GM23338 (cell line): ENCODE data around the gene PPP6R1. TPM values are rescaled to one million over a fixed set of nuclear protein-coding genes. Genes with fewer than 3 reads are reported as not detected.

Source experiments
- ATAC-seq: fragments of 200-7000 bp; cut with Tn5 transposase; 3 replicates; pipeline ENCODE4 v1.9.1; 2020
- DNase-seq: peaks from one replicate; pipeline ENCODE4 v3.0.0-alpha.2; 2015; ENCODE audit warnings: low spot score
- H2AFZ ChIP-seq: fragments of 200-600 bp; sonication (generic); 2 replicates; pipeline ENCODE4 v1.8.0; 2016; ENCODE audit warnings: antibody characterized with exemption, mild to moderate bottlenecking, moderate library complexity
- H3F3A ChIP-seq: fragments of 200-600 bp; sonication (generic); replicated peaks from 2 replicates; pipeline ENCODE4 v1.8.0; 2017; ENCODE audit warnings: antibody characterized with exemption, mixed run types, low read depth
- H3K27ac ChIP-seq: fragments of 200-600 bp; sonication (generic); 2 replicates; pipeline ENCODE4 v1.6.1; 2016; ENCODE audit warnings: low read depth
- H3K27me3 ChIP-seq: fragments of 200-600 bp; sonication (generic); 2 replicates; pipeline ENCODE4 v1.8.0; 2016; ENCODE audit warnings: mild to moderate bottlenecking, mixed run types, moderate library complexity; ENCODE audit not compliant: insufficient read depth
- H3K36me3 ChIP-seq: fragments of 200-600 bp; sonication (generic); 2 replicates; pipeline ENCODE4 v1.8.0; 2016; ENCODE audit warnings: mild to moderate bottlenecking; ENCODE audit not compliant: insufficient read depth
- H3K4me1 ChIP-seq: fragments of 200-600 bp; sonication (generic); 2 replicates; pipeline ENCODE4 v1.8.0; 2016; ENCODE audit warnings: mild to moderate bottlenecking, moderate library complexity; ENCODE audit not compliant: insufficient read depth
- H3K4me2 ChIP-seq: fragments of 200-600 bp; sonication (generic); 2 replicates; pipeline ENCODE4 v1.7.1; 2017; ENCODE audit warnings: mixed run types
- H3K4me3 ChIP-seq: fragments of 200-600 bp; sonication (generic); 2 replicates; pipeline ENCODE4 v1.6.1; 2016; ENCODE audit warnings: mixed run types
- H3K79me2 ChIP-seq: fragments of 200-600 bp; sonication (generic); replicated peaks from 2 replicates; pipeline ENCODE4 v1.8.0; 2017; ENCODE audit warnings: mild to moderate bottlenecking; ENCODE audit not compliant: insufficient read depth
- H3K9me2 ChIP-seq: fragments of 200-600 bp; sonication (generic); 2 replicates; pipeline ENCODE4 v1.8.0; 2017; ENCODE audit not compliant: insufficient read depth
- H4K20me1 ChIP-seq: fragments of 200-600 bp; sonication (generic); replicated peaks from 2 replicates; pipeline ENCODE4 v1.8.0; 2017; ENCODE audit warnings: mild to moderate bottlenecking; ENCODE audit not compliant: insufficient read depth
- H3K27ac Mint-ChIP-seq: 2 replicates; pipeline ENCODE4 v1.8.0; 2020; ENCODE audit warnings: inconsistent platforms, mild to moderate bottlenecking, moderate library complexity, mixed read lengths
- H3K27me3 Mint-ChIP-seq: 3 replicates; pipeline ENCODE4 v1.8.0; 2022; ENCODE audit warnings: low read depth, mild to moderate bottlenecking, moderate library complexity, mixed read lengths, inconsistent platforms; ENCODE audit not compliant: insufficient read depth, poor library complexity
- H3K36me3 Mint-ChIP-seq: 3 replicates; pipeline ENCODE4 v1.8.0; 2021; ENCODE audit warnings: low read depth, mild to moderate bottlenecking, inconsistent platforms, moderate library complexity, mixed read lengths
- H3K4me1 Mint-ChIP-seq: 3 replicates; pipeline ENCODE4 v1.8.0; 2020; ENCODE audit warnings: mild to moderate bottlenecking, inconsistent platforms, mixed read lengths
- H3K4me3 Mint-ChIP-seq: 3 replicates; pipeline ENCODE4 v1.8.0; 2021; ENCODE audit warnings: moderate library complexity, mild to moderate bottlenecking, inconsistent platforms, mixed read lengths
- H3K9me3 Mint-ChIP-seq: 3 replicates; pipeline ENCODE4 v1.8.0; 2020; ENCODE audit warnings: moderate library complexity, mild to moderate bottlenecking, inconsistent platforms, mixed read lengths
- CREB1 ChIP-seq: fragments of 250-450 bp; sonication (Bioruptor Pico); IDR thresholded peaks from 2 replicates; pipeline ENCODE4 v1.5.0; 2020; ENCODE audit warnings: low read depth, mild to moderate bottlenecking, moderate library complexity
- CTCF ChIP-seq, 2 experiments: fragments of 200-600 bp in 1 of 2; sonication (generic) in 1 of 2; conservative IDR thresholded peaks; 2 replicates each; pipeline versions ENCODE4 v1.5.1 to v1.6.1; 2016 to 2017; ENCODE audit warnings: antibody characterized with exemption in 2 of 2, low read depth in 2 of 2, mild to moderate bottlenecking in 2 of 2, moderate library complexity in 1 of 2
- ETS1 ChIP-seq: IDR thresholded peaks from 2 replicates; pipeline ENCODE4 v1.6.1; 2016; ENCODE audit warnings: antibody characterized with exemption
- EZH2 ChIP-seq: fragments of 200-600 bp; sonication (generic); IDR thresholded peaks from one replicate; pipeline ENCODE4 v1.8.0; 2017; ENCODE audit warnings: antibody characterized with exemption, mild to moderate bottlenecking, low read depth; ENCODE audit not compliant: unreplicated experiment
- EZH2phosphoT487 ChIP-seq: fragments of 200-600 bp; sonication (generic); IDR thresholded peaks from one replicate; pipeline ENCODE4 v1.8.1; 2018; ENCODE audit warnings: antibody characterized with exemption; ENCODE audit not compliant: unreplicated experiment
- JUNB ChIP-seq: IDR thresholded peaks from one replicate; pipeline ENCODE4 v1.6.1; 2016; ENCODE audit warnings: antibody characterized with exemption; ENCODE audit not compliant: unreplicated experiment
- NANOG ChIP-seq: IDR thresholded peaks from 2 replicates; pipeline ENCODE4 v1.6.1; 2016; ENCODE audit warnings: antibody characterized with exemption, borderline replicate concordance
- POLR2AphosphoS5 ChIP-seq: IDR thresholded peaks from 2 replicates; pipeline ENCODE4 v1.6.1; 2016; ENCODE audit warnings: antibody characterized with exemption, low read depth
- REST ChIP-seq: IDR thresholded peaks from one replicate; pipeline ENCODE4 v1.6.1; 2018; ENCODE audit warnings: antibody characterized with exemption; ENCODE audit not compliant: unreplicated experiment
- STAT1 ChIP-seq: IDR thresholded peaks from one replicate; pipeline ENCODE4 v1.6.1; 2016; ENCODE audit warnings: antibody characterized with exemption; ENCODE audit not compliant: unreplicated experiment
- ZNF114 ChIP-seq: fragments of 250-450 bp; sonication (Bioruptor Pico); IDR thresholded peaks from 2 replicates; pipeline ENCODE4 v1.5.0; 2020; ENCODE audit warnings: mild to moderate bottlenecking, moderate library complexity
- ZNF331 ChIP-seq: fragments of 250-450 bp; sonication (Bioruptor Pico); IDR thresholded peaks from 2 replicates; pipeline ENCODE4 v1.5.0; 2020; ENCODE audit warnings: low read depth, mild to moderate bottlenecking, moderate library complexity
- ZNF462 ChIP-seq: fragments of 250-450 bp; sonication (Bioruptor Pico); IDR thresholded peaks from 2 replicates; pipeline ENCODE4 v1.5.0; 2020; ENCODE audit warnings: mild to moderate bottlenecking, moderate library complexity
- polyA plus RNA-seq: library from polyadenylated mRNA; unstranded; fragments of >200 nt; fragmentation: Nextera tagmentation; extraction: Ambion mirVana; gene quantifications from 2 replicates; pipeline ENCODE4 v1.2.1, GENCODE V29; 2016
- total RNA-seq: library from RNA; depleted of rRNA; stranded (reverse); fragments of >200 nt; shearing (Covaris generic); gene quantifications from 2 replicates; pipeline ENCODE4 v1.2.3, GENCODE V29; 2014

Gene PPP6R1
- total and polyA plus RNA-seq, 2 experiments from 2014 or later, result 22.2 to 70.8 TPM

GRCh38 chr19:55276720-55277430 lies 18.1 kb upstream of the PPP6R1 start:
- no peaks in the 10 kb centered on the region for H3K27me3 ChIP-seq
- peaks cover 14% of the 10 kb centered on the region for H3K4me1 Mint-ChIP-seq
- H3K4me3 Mint-ChIP-seq, result no peak overlapping the region; the same call in 2 of the 3 replicates
- H3K79me2 ChIP-seq, result peaks cover 11% of the 10 kb centered on the region; the same call in 1 of the 2 replicates
- H4K20me1 ChIP-seq, result peaks cover 8% of the 10 kb centered on the region
- peaks cover 14% of the 10 kb centered on the region for H3K4me1 ChIP-seq
- no peak overlapping the region for H3K4me2 ChIP-seq
- no peak for TF ChIP-seq EZH2phosphoT487
- TF ChIP-seq ZNF114 (CRISPR knock-in tag), result no peak
- no peak for TF ChIP-seq STAT1
- no peak for TF ChIP-seq ETS1
- TF ChIP-seq ZNF331 (CRISPR knock-in tag), result no peak
- TF ChIP-seq CTCF (conservative IDR thresholded peaks at IDR 0.05; ENCODE audit: low read depth in 2 of 2), result no peak
- TF ChIP-seq ZNF462 (CRISPR knock-in tag), result no peak
- no peak for TF ChIP-seq EZH2
- no peak for TF ChIP-seq JUNB
- TF ChIP-seq REST, result no peak
- TF ChIP-seq CREB1, result no peak
- TF ChIP-seq POLR2AphosphoS5, result no peak
- no peak for TF ChIP-seq NANOG
- no peak overlapping the region for H3K27ac ChIP-seq
- no peak for ATAC-seq
- peaks cover 22% of the 10 kb centered on the region for H3K27me3 Mint-ChIP-seq
- H3K36me3 Mint-ChIP-seq, result peaks cover 13% of the 10 kb centered on the region; the same call in 2 of the 3 replicates
- H3F3A ChIP-seq, result peaks cover 23% of the 10 kb centered on the region
- no peaks in the 10 kb centered on the region; the same call in 1 of the 2 replicates for H3K36me3 ChIP-seq
- H2AFZ ChIP-seq, result no peak overlapping the region
- H3K9me3 Mint-ChIP-seq, result no peaks in the 10 kb centered on the region
- no peaks in the 10 kb centered on the region for H3K9me2 ChIP-seq
- no peak overlapping the region for H3K4me3 ChIP-seq
- DNase-seq, result no peak
- no peak overlapping the region for H3K27ac Mint-ChIP-seq
